ENCODE data around the gene GNAT1.

- no peak for TF ChIP-seq CTCF (IDR thresholded peaks at IDR 0.05; ENCODE audit: insufficient read depth, low read length, poor library complexity, severe bottlenecking)
- no peak for TF ChIP-seq EZH2phosphoT487 (conservative IDR thresholded peaks at IDR 0.05; ENCODE audit: low read length)
Measured at GRCh38 chr3:50181985-50182384, 9.4 kb upstream of the GNAT1 start.

Data from SU-DHL-6 (cell line).